Activated CD4-positive, alpha-beta T cell treated with anti-CD3 and anti-CD28 coated beads, Interleukin-2, Interleukin-4, amounts not matched to agents 100 ng/mL and 50 ng/mL, durations not matched to agents 16 hours and 8 hours (primary cell): ENCODE data around the gene PECR.
"Not testable (repeated sequence)": the region's sequence is repeated elsewhere in the genome, so short reads cannot be mapped to it uniquely, and the experiment has no call there.

Experiments used
- DNase-seq: peaks from one replicate; pipeline ENCODE4 v3.0.0-alpha.2; 2020; ENCODE audit warnings: low spot score

The PECR gene

DNA sequence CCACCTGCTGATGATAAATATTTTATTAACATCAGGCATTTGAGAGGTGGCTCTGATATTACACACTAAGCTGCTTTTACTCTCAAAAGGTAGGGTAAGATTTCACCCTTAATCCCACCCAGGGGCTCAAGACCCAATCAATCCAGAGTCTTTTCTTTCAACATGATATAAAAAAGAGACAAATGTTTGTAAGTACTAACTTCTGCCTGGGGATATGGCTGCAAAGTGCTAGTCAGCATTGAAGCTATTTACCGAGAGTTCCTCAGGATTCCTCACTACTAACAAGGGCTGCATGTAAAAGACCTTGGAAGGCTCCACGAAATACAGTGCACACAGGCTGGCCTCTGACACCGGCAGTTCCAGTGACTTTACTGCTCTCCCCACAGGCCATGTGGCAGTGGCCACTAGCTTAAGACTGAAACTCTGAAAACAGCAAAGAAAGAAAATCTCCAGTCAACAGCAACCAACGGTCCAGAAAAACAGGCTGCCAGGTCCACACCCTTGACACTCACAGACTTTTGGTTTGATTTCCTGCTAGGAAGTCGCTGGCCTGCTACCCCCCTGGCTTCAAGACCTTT is 79.4 kb downstream of the PECR start:
- DNase-seq, result no peak

DNA sequence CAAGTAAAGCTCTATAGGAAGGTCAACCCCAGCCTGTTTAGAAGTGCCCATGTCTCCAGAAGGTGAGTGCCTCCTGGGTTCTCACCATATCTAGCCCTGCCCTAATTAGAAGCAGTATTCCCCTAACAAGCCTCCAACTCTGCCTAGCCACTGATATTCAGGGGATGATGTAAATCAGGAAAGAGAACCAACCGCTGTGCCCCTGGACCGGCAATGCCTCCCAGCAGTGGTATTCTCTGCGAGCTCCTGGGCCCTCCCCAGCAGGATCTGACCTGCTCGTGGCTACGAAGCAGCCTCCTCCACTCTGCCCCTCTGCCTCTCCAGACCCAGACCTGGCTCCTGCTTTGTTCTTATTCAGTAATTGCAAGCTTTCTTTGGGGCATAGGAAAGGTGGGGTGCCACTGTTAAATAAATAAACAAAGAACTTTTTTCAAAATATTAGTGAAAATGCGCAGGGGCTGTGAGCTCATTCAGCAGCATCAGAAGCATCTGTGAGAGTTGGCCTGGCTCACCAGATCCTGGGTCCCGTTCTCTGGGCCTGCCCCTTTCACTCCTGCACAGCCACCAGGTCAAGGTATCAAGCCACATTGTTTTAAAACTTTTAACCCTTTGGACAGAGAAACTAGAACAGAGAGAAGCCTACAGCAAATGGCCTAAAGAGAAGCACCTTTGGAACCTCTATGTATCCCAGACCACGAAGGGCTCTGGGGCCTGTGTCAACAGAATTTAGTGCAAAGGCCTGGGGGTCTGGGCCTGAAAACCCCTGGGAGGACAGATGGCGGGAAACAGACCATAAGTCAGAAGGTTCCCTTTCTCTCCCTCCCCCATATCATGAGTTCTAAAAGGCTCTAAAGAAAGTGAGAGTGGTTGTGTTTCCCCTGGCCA is 80.2 kb downstream of the PECR start:
- no peak for DNase-seq

DNA sequence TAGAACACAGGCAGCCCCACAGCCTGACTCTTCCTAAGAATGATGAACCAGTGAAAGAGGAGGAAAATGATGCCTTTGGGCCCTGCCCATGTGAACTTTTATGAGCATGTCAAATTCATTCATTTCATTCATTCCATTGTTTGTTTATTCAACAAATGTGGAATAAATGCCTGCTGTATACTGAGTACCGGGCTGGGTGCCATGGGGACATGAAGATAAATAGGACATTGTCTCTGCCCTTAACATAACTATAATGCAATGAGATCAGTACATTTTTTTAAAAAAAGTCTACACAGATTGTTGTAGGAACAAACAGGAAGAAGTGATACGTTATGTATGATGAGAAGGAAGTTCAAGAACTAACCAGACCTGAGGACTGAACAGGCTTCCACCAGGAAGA is 83.0 kb downstream of the PECR start:
- no peak for DNase-seq

DNA sequence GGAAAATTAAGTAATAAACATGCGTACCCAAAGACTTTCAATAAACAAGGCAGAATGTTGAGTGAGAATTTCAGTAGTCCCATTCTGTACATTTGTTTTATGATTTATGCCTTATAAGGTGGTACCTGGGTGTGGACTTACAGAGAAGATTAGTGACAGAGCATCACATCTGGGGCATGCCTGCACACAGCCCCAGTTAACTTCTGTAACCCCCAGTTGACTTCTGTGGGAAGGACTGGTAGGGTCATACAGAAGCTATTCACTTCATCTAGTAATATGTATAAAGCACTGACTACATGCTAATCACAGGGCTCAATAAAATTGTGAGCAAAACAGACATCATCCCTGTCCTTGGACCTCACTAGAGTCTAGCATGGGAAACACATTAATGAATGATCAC is 84.4 kb downstream of the PECR start:
- DNase-seq, result no peak

DNA sequence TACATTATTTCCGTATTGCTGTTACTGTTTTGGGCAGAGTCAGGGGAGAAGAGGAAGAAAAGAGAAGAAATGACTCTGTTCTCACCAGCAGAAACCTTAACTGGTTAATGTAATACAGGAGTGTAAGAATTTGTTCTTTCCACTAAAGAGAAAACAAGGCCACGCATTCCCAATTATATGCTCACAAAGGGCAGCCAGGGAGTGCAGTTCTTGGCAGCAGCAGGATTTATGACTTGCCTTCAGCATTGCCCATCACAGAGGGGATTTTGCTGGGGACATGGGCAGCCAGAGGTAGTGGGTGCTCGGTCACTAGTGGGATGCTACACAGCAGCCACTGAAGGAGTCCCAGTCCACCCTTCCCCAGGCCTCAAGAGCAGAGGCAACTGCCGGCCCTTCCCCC is 86.7 kb downstream of the PECR start:
- DNase-seq, result no peak

DNA sequence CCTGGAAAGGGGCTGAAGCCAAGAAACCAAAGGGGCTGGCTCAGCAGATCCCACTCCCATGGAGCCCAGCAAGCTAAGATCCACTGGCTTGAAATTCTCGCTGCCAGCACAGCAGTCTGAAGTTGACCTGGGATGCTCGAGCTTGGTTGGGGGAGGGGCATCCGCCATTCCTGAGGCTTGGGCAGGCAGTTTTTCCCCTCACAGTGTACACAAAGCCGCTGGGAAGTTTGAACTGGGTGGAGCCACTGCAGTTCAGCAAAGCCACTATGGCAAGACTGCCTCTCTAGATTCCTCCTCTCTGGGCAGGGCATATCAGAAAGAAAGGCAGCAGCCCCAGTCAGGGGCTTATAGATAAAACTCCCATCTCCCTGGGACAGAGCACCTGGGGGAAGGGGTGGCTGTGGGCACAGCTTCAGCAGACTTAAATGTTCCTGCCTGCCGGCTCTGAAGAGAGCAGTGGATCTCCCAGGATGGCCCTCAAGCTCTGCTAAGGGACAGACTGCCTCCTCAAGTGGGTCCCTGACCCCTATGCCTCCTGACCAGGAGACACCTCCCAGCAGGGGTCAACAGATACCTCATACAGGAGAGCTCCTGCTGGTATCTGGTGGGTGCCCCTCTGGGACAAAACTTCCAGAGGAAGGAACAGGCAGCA is 92.9 kb downstream of the PECR start:
- DNase-seq, result not testable (repeated sequence)
